Skeletal muscle tissue (tissue), 5 donors: Measurements from ENCODE around the gene CALR3. TPM values are rescaled to one million over a fixed set of nuclear protein-coding genes. Genes with fewer than 3 reads are reported as not detected.
A peak's percentile ranks its signal among the peaks of the same experiment; 100 is the strongest.

Experiments
- H3K27ac ChIP-seq: one replicate; pipeline ENCODE4 v1.7.0; 2013; ENCODE audit warnings: mild to moderate bottlenecking, low read depth, low read length, inconsistent platforms
- H3K27me3 ChIP-seq, 3 donors: one replicate each; pipeline ENCODE4 v1.7.0; 2013; ENCODE audit warnings: low read length in 3 of 3; ENCODE audit not compliant: control insufficient read depth in 3 of 3, insufficient read depth in 3 of 3
- H3K36me3 ChIP-seq, 3 donors: one replicate each; pipeline ENCODE4 v1.7.0; 2013; ENCODE audit warnings: low read length in 3 of 3; ENCODE audit not compliant: control insufficient read depth in 3 of 3, insufficient read depth in 3 of 3
- H3K4me1 ChIP-seq, 3 donors: one replicate each; pipeline ENCODE4 v1.7.0; 2013; ENCODE audit warnings: low read length in 3 of 3, mild to moderate bottlenecking in 3 of 3; ENCODE audit not compliant: control insufficient read depth in 3 of 3, insufficient read depth in 3 of 3
- H3K4me3 ChIP-seq, 3 donors: one replicate each; pipeline ENCODE4 v1.7.0; 2013; ENCODE audit warnings: low read length in 3 of 3
- H3K9ac ChIP-seq, 3 donors: one replicate each; pipeline ENCODE4 v1.7.0; 2013; ENCODE audit warnings: low read length in 3 of 3, mild to moderate bottlenecking in 3 of 3, moderate library complexity in 2 of 3, low read depth in 1 of 3
- H3K9me3 ChIP-seq, 3 donors: one replicate each; pipeline ENCODE4 v1.7.0; 2013; ENCODE audit warnings: low read length in 3 of 3; ENCODE audit not compliant: control insufficient read depth in 3 of 3
- small RNA-seq: library from RNA; depleted of rRNA; stranded (forward); fragments of <200 nt; gene quantifications from one replicate; pipeline ENCODE3, GENCODE V24; 2014
- total RNA-seq: library from RNA; depleted of rRNA; stranded (reverse); fragments of >200 nt; gene quantifications from one replicate; pipeline ENCODE4 v1.2.3, GENCODE V29; 2014
- donor health status: Osteomylitis.

The CALR3 gene
- total RNA-seq, 1 donor from 2014 or later, result under 0.01 TPM

GRCh38 chr19:16436780-16437332 is 59.1 kb downstream of the CALR3 start:
- H3K4me3 ChIP-seq, result no peak overlapping the region
- no peaks in the 10 kb centered on the region for H3K9me3 ChIP-seq
- H3K4me1 ChIP-seq, result peaks cover 25 to 31% (median 31%) of the 10 kb centered on the region in 3 donors
- H3K27ac ChIP-seq, result peak overlapping the region; percentile 75
- peaks cover 14 to 44% (median 26%) of the 10 kb centered on the region in 3 donors for H3K36me3 ChIP-seq
- H3K27me3 ChIP-seq, result no peaks in the 10 kb centered on the region
- H3K9ac ChIP-seq, result no peak overlapping the region

GRCh38 chr19:16435999-16436650 is 59.8 kb downstream of the CALR3 start:
- Histone ChIP-seq H3K9me3 (no peaks in the 10 kb centered on the region), H3K9ac (peak overlapping the region in 1 of 3 donors; percentile 47), H3K36me3 (peaks cover 14 to 49% (median 28%) of the 10 kb centered on the region in 3 donors), H3K27me3 (no peaks in the 10 kb centered on the region), H3K4me1 (peaks cover 21 to 28% (median 27%) of the 10 kb centered on the region in 3 donors), H3K4me3 (no peak overlapping the region), H3K27ac (peak overlapping the region; percentile 75)

GRCh38 chr19:16435238-16435917 is 60.6 kb downstream of the CALR3 start:
- peak overlapping the region; percentile 75 for H3K27ac ChIP-seq

GRCh38 chr19:16433986-16434385 is 62.0 kb downstream of the CALR3 start:
- no peak overlapping the region for H3K4me3 ChIP-seq
- no peaks in the 10 kb centered on the region for H3K9me3 ChIP-seq
- peaks cover 10 to 27% (median 16%) of the 10 kb centered on the region in 3 donors for H3K4me1 ChIP-seq
- no peak overlapping the region for H3K9ac ChIP-seq
- H3K27ac ChIP-seq, result peak overlapping the region; percentile 75
- H3K27me3 ChIP-seq, result no peaks in the 10 kb centered on the region
- H3K36me3 ChIP-seq, result peaks cover 20 to 59% (median 39%) of the 10 kb centered on the region in 3 donors

More at GRCh38 chr19:16435238-16435917, 60.6 kb downstream of the CALR3 start:
- Histone ChIP-seq H3K4me3 (no peak overlapping the region), H3K27me3 (no peaks in the 10 kb centered on the region), H3K4me1 (peaks cover 15 to 23% (median 22%) of the 10 kb centered on the region in 3 donors), H3K9ac (peak overlapping the region in 1 of 3 donors; percentile 47), H3K9me3 (no peaks in the 10 kb centered on the region), H3K36me3 (peaks cover 16 to 48% (median 33%) of the 10 kb centered on the region in 3 donors)

- H3K9me3 ChIP-seq, result no peaks in the 10 kb centered on the region
These were observed 66.2 kb downstream of the CALR3 start for GRCh38 chr19:16429759-16430091.

GRCh38 chr19:16429066-16429758 is 66.8 kb downstream of the CALR3 start:
- Histone ChIP-seq H3K9ac (peak overlapping the region in 1 of 3 donors; percentile 54), H3K36me3 (peaks cover 42 to 66% (median 46%) of the 10 kb centered on the region in 3 donors), H3K27ac (peak overlapping the region; percentile 38), H3K4me3 (no peak overlapping the region), H3K9me3 (no peaks in the 10 kb centered on the region), H3K27me3 (no peaks in the 10 kb centered on the region), H3K4me1 (peaks cover 0 to 10% (median 6%) of the 10 kb centered on the region in 3 donors)

More at GRCh38 chr19:16429759-16430091, 66.2 kb downstream of the CALR3 start:
- Histone ChIP-seq H3K4me1 (peaks cover 0 to 10% (median 6%) of the 10 kb centered on the region in 3 donors), H3K27me3 (no peaks in the 10 kb centered on the region), H3K36me3 (peaks cover 46 to 68% (median 49%) of the 10 kb centered on the region in 3 donors), H3K4me3 (no peak overlapping the region), H3K27ac (peak overlapping the region; percentile 38), H3K9ac (no peak overlapping the region)

Small RNAs within 50 kb of the gene (small RNA-seq; reads per million reads assigned to genes)
- not detected for gene RN7SL146P

Other genes starting within 250 kb of the CALR3 start
- gene KLF2, start 171.3 kb downstream of the CALR3 start, total RNA-seq, result 14.1 TPM
- gene EPS15L1, start 24.2 kb downstream of the CALR3 start, total RNA-seq, result 15.1 TPM
- gene C19orf44, start 227 bp upstream of the CALR3 start, total RNA-seq, result 2.6 TPM
- gene CHERP, start 46.3 kb upstream of the CALR3 start, total RNA-seq, result 7.3 TPM
- gene SLC35E1, start 76.2 kb upstream of the CALR3 start, total RNA-seq, result 16.2 TPM
- 2.6 TPM for gene MED26, start 132.0 kb upstream of the CALR3 start, total RNA-seq
- 48.0 TPM for gene SMIM7, start 164.0 kb upstream of the CALR3 start, total RNA-seq
- gene TMEM38A, start 165.0 kb upstream of the CALR3 start, total RNA-seq, result 129 TPM
- under 0.01 TPM for gene NWD1, start 223.7 kb upstream of the CALR3 start, total RNA-seq